Smooth muscle cell (in vitro differentiated cells): ENCODE data around the gene DYNC1LI1. TPM values are rescaled to one million over a fixed set of nuclear protein-coding genes. Genes with fewer than 3 reads are reported as not detected.

Experiments used
- DNase-seq: peaks from one replicate; lab custom pipeline; 2025; ENCODE audit not compliant: unreplicated experiment; lab: John Stamatoyannopoulos, UW
- H2AFZ ChIP-seq: fragments of 200-600 bp; sonication (generic); 2 replicates; pipeline ENCODE4 v1.6.0; 2016; ENCODE audit warnings: antibody characterized with exemption, low read depth, mild to moderate bottlenecking
- H3F3A ChIP-seq: fragments of 200-600 bp; sonication (generic); 2 replicates; pipeline ENCODE4 v1.6.0; 2017; ENCODE audit warnings: antibody characterized with exemption, low read depth
- H3K27ac ChIP-seq: fragments of 200-600 bp; sonication (generic); 2 replicates; pipeline ENCODE4 v1.5.1; 2016; ENCODE audit warnings: low read depth, mild to moderate bottlenecking
- H3K27me3 ChIP-seq: fragments of 200-600 bp; sonication (generic); 2 replicates; pipeline ENCODE4 v1.6.1; 2016; ENCODE audit warnings: low read depth, mild to moderate bottlenecking
- H3K36me3 ChIP-seq: fragments of 200-600 bp; sonication (generic); 2 replicates; pipeline ENCODE4 v1.5.1; 2016; ENCODE audit warnings: low read depth
- H3K4me1 ChIP-seq: fragments of 200-600 bp; sonication (generic); 2 replicates; pipeline ENCODE4 v1.5.1; 2016; ENCODE audit warnings: low read depth
- H3K4me2 ChIP-seq: fragments of 200-600 bp; sonication (generic); 2 replicates; pipeline ENCODE4 v1.6.0; 2016; ENCODE audit warnings: mild to moderate bottlenecking
- H3K4me3 ChIP-seq: fragments of 200-600 bp; sonication (generic); 2 replicates; pipeline ENCODE4 v1.5.1; 2016; ENCODE audit warnings: mild to moderate bottlenecking
- H3K79me2 ChIP-seq: fragments of 200-600 bp; sonication (generic); 2 replicates; pipeline ENCODE4 v1.6.0; 2016; ENCODE audit warnings: low read depth, mild to moderate bottlenecking
- H3K9ac ChIP-seq: fragments of 200-600 bp; sonication (generic); 2 replicates; pipeline ENCODE4 v1.6.0; 2016; ENCODE audit warnings: low read depth
- H3K9me3 ChIP-seq: fragments of 200-600 bp; sonication (generic); replicated peaks from 2 replicates; pipeline ENCODE4 v1.5.1; 2016; ENCODE audit warnings: low read depth
- H4K20me1 ChIP-seq: fragments of 200-600 bp; sonication (generic); 2 replicates; pipeline ENCODE4 v1.6.0; 2016; ENCODE audit warnings: low read depth
- WGBS: methylation state at CpG from one replicate; pipeline ENCODE4 v1.1.7; 2016; ENCODE audit warnings: low lambda C conversion rate; 5-methylcytosine and 5-hydroxymethylcytosine counted together
- polyA plus RNA-seq: library from polyadenylated mRNA; unstranded; fragments of >200 nt; fragmentation: Nextera tagmentation; extraction: Ambion mirVana; gene quantifications from 2 replicates; pipeline ENCODE4 v1.2.1, GENCODE V29; 2016
- total RNA-seq: library from RNA; depleted of rRNA; stranded (reverse); fragments of >200 nt; gene quantifications from 2 replicates; pipeline ENCODE4 v1.2.3, GENCODE V29; 2014
- TF ChIP-seq, protein P1 (sequence below): fragments of 200-600 bp; sonication (generic); IDR thresholded peaks from 2 replicates; pipeline ENCODE4 v1.5.1; 2017; ENCODE audit warnings: borderline replicate concordance, mild to moderate bottlenecking, antibody characterized with exemption; ENCODE audit not compliant: insufficient read depth, poor library complexity, severe bottlenecking

DYNC1LI1 gene
- total and polyA plus RNA-seq, 2 experiments from 2014 or later, result 31.0 to 72.6 TPM

DNA sequence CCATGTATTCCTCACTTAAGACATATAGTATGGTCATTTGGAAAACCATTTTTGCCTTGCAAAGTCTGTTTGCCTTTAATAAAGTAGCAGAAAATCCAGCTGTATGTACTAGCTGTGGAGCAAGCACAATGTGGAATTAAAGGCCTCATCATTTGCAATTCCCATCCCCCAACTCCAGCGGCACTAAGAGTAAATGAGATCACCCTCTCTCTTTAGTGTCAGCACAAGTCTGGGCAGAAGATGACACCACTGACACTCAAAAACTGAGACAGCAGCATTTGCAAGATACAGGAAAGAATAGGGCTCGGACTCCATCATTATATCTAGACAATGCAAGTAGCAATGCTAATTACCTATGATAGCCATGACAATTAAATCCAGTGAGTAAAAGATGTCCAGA is 24.7 kb upstream of the DYNC1LI1 start:
- TF ChIP-seq, protein P1, sequence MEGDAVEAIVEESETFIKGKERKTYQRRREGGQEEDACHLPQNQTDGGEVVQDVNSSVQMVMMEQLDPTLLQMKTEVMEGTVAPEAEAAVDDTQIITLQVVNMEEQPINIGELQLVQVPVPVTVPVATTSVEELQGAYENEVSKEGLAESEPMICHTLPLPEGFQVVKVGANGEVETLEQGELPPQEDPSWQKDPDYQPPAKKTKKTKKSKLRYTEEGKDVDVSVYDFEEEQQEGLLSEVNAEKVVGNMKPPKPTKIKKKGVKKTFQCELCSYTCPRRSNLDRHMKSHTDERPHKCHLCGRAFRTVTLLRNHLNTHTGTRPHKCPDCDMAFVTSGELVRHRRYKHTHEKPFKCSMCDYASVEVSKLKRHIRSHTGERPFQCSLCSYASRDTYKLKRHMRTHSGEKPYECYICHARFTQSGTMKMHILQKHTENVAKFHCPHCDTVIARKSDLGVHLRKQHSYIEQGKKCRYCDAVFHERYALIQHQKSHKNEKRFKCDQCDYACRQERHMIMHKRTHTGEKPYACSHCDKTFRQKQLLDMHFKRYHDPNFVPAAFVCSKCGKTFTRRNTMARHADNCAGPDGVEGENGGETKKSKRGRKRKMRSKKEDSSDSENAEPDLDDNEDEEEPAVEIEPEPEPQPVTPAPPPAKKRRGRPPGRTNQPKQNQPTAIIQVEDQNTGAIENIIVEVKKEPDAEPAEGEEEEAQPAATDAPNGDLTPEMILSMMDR, result no peak
- Histone ChIP-seq H3K4me3 (no peak overlapping the region), H4K20me1 (no peaks in the 10 kb centered on the region), H3K4me1 (peaks cover 7% of the 10 kb centered on the region), H3K27me3 (no peaks in the 10 kb centered on the region), H2AFZ (no peak overlapping the region), H3F3A (no peaks in the 10 kb centered on the region), H3K4me2 (no peak overlapping the region), H3K9ac (no peak overlapping the region), H3K27ac (no peak overlapping the region), H3K9me3 (no peaks in the 10 kb centered on the region), H3K36me3 (no peaks in the 10 kb centered on the region), H3K79me2 (no peaks in the 10 kb centered on the region)
- no peak for DNase-seq
- WGBS, result 60% methylated on average over 2 of the region's 2 CpGs

- no peak for DNase-seq
- no peak overlapping the region for H3K4me3 ChIP-seq
- H3K27ac ChIP-seq, result no peak overlapping the region
- 77% methylated on average over 4 of the region's 4 CpGs for WGBS
- no peaks in the 10 kb centered on the region for H3F3A ChIP-seq
- H3K4me2 ChIP-seq, result no peak overlapping the region
- H3K79me2 ChIP-seq, result no peaks in the 10 kb centered on the region
- H3K4me1 ChIP-seq, result peaks cover 7% of the 10 kb centered on the region
- H4K20me1 ChIP-seq, result no peaks in the 10 kb centered on the region
- H3K36me3 ChIP-seq, result no peaks in the 10 kb centered on the region
- H3K9me3 ChIP-seq, result no peaks in the 10 kb centered on the region
- no peak overlapping the region for H2AFZ ChIP-seq
- no peaks in the 10 kb centered on the region for H3K27me3 ChIP-seq
- no peak overlapping the region for H3K9ac ChIP-seq
- TF ChIP-seq, protein P1, result no peak
Measured at GRCh38 chr3:32593903-32594525, 23.4 kb upstream of the DYNC1LI1 start.

DNA sequence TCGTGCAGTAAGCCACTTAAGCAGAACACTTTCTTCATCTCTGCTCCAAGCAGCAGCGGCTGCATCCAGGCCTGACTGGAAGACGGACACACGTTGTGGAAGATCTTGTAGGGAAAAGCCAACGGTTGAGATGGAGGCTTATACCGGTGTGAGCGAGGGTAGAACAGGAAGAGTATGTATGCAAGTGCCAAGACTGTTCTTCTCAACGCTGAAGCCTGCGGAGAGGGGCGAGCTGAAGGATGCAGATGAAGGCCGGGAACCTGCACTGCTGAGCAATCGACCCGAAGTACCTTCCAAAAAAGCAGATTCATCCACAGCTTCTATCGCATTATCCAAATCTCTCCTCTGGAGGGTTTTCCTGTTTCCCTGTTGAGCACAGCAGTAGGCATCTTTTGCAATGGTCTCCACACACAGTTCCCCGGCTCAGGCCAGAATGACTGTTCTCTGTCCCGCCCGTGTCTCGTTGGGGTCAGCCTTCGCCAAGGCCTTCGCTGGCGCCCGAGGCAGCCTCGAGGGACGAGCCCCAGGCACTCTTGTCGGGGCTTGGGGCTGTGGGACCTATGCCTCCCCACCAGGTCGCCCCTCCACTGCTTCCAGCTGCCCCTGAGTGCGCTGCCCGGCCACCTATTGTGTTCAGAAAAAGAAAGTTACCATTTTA is 22.2 kb upstream of the DYNC1LI1 start:
- Histone ChIP-seq H3K79me2 (no peaks in the 10 kb centered on the region), H3K9ac (no peak overlapping the region), H3K27ac (no peak overlapping the region), H3K36me3 (no peaks in the 10 kb centered on the region), H3K4me2 (peak overlapping the region; percentile 52), H3K4me1 (peaks cover 7% of the 10 kb centered on the region), H3K9me3 (no peaks in the 10 kb centered on the region), H2AFZ (peak overlapping the region; percentile 47), H3F3A (no peaks in the 10 kb centered on the region), H3K4me3 (no peak overlapping the region), H4K20me1 (no peaks in the 10 kb centered on the region), H3K27me3 (no peaks in the 10 kb centered on the region)
- TF ChIP-seq, protein P1, result no peak
- 49% methylated on average over 27 of the region's 28 CpGs for WGBS
- no peak for DNase-seq
